Esophagus (tissue), 2 donors: ENCODE results near the gene VAT1. TPM values are rescaled to one million over a fixed set of nuclear protein-coding genes. Genes with fewer than 3 reads are reported as not detected.
"Not testable (repeated sequence)": the region's sequence is repeated elsewhere in the genome, so short reads cannot be mapped to it uniquely, and the experiment has no call there.

ENCODE experiments used
- H3K27ac ChIP-seq, 2 donors: one replicate each; pipeline ENCODE4 v1.5.1; 2013; ENCODE audit warnings: low read depth in 2 of 2, mild to moderate bottlenecking in 2 of 2, inconsistent platforms in 1 of 2, low read length in 1 of 2, moderate library complexity in 1 of 2
- H3K27me3 ChIP-seq, 2 donors: one replicate each; pipeline ENCODE4 v1.6.1; 2013; ENCODE audit warnings: low read length in 2 of 2, control low read depth in 1 of 2, mild to moderate bottlenecking in 1 of 2; ENCODE audit not compliant: insufficient read depth in 2 of 2, control insufficient read depth in 1 of 2
- H3K36me3 ChIP-seq, 2 donors: one replicate each; pipeline ENCODE4 v1.6.1; 2013; ENCODE audit warnings: low read length in 1 of 2; ENCODE audit not compliant: control insufficient read depth in 2 of 2, insufficient read depth in 2 of 2
- H3K4me1 ChIP-seq, 2 donors: one replicate each; pipeline ENCODE4 v1.6.1; 2013; ENCODE audit warnings: low read length in 1 of 2; ENCODE audit not compliant: control insufficient read depth in 2 of 2, insufficient read depth in 2 of 2
- H3K4me3 ChIP-seq, 2 donors: one replicate each; pipeline ENCODE4 v1.5.1; 2013; ENCODE audit warnings: low read length in 2 of 2, mild to moderate bottlenecking in 2 of 2, low read depth in 1 of 2, moderate library complexity in 1 of 2
- H3K9me3 ChIP-seq, 2 donors: one replicate each; pipeline ENCODE4 v1.6.1; 2013; ENCODE audit warnings: mild to moderate bottlenecking in 2 of 2, low read depth in 1 of 2, low read length in 1 of 2, moderate library complexity in 1 of 2; ENCODE audit not compliant: control insufficient read depth in 2 of 2, insufficient read depth in 1 of 2
- WGBS, 2 donors: extraction: QIAGEN DNeasy Blood & Tissue Kit; methylation state at CpG; one replicate each; pipeline ENCODE4 v1.1.7; 2013; 5-methylcytosine and 5-hydroxymethylcytosine counted together
- polyA plus RNA-seq, 2 donors: library from polyadenylated mRNA; stranded (reverse); fragments of 200-250 nt; gene quantifications; one replicate each; pipeline ENCODE4 v1.2.3, GENCODE V29; 2013
- donor health status: healthy with polysubstance abuse.
- donor health status: Bipolar disorder and iron deficiency.

VAT1 gene
- polyA plus RNA-seq, 2 donors: 97.6 to 103 TPM

GRCh38 chr17:42979511-42980273, 42.5 kb downstream of the VAT1 start, which contains the start of gene PTGES3L:
Gene PTGES3L, minus strand, starts transcription at chr17:42980080. Its CDS starts 27 bp downstream, at chr17:42980053.
- Histone ChIP-seq H3K4me1 (peaks cover 0 to 4% of the 10 kb centered on the region in 2 donors), H3K27me3 (no peaks in the 10 kb centered on the region), H3K4me3 (peak within 1 kb of the TSS; percentile 75 to 97), H3K9me3 (no peaks in the 10 kb centered on the region), H3K27ac (peak within 1 kb of the TSS; percentile 87 to 93), H3K36me3 (no peaks in the 10 kb centered on the region)
- 32 to 33% methylated on average over 21 of the region's 21 CpGs for WGBS, 2 donors

- not testable (repeated sequence) for H3K9me3 ChIP-seq, H3K4me3 ChIP-seq, H3K4me1 ChIP-seq, H3K27ac ChIP-seq, H3K27me3 ChIP-seq, H3K36me3 ChIP-seq
- WGBS, 2 donors: 91% methylated on average over 16 of the region's 16 CpGs
Measured at GRCh38 chr17:42975701-42976100, 46.5 kb downstream of the VAT1 start.

GRCh38 chr17:42975265-42975664, 46.9 kb downstream of the VAT1 start:
- 45 to 49% methylated on average over 2 of the region's 2 CpGs for WGBS, 2 donors
- H3K9me3 ChIP-seq: no peaks in the 10 kb centered on the region
- H3K4me3 ChIP-seq: no peak overlapping the region
- peaks cover 0 to 4% of the 10 kb centered on the region in 2 donors for H3K4me1 ChIP-seq
- H3K36me3 ChIP-seq: no peaks in the 10 kb centered on the region
- H3K27me3 ChIP-seq: no peaks in the 10 kb centered on the region
- H3K27ac ChIP-seq: no peak overlapping the region

DNA sequence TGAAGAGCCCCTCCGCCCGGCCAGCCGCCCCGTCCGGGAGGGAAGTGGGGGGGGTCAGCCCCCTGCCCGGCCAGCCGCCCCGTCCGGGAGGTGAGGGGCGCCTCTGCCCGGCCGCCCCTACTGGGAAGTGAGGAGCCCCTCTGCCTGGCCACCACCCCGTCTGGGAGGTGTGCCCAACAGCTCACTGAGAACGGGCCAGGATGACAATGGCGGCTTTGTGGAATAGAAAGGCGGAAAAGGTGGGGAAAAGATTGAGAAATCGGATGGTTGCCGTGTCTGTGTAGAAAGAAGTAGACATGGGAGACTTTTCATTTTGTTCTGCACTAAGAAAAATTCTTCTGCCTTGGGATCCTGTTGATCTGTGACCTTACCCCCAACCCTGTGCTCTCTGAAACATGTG, 48.9 kb downstream of the VAT1 start:
- not testable (repeated sequence) for H3K4me3 ChIP-seq, H3K36me3 ChIP-seq, H3K27me3 ChIP-seq, H3K27ac ChIP-seq, H3K4me1 ChIP-seq, H3K9me3 ChIP-seq
- 79 to 83% methylated on average over 4 to 11 of the region's 18 CpGs for WGBS, 2 donors

- Histone ChIP-seq H3K9me3 (no peaks in the 10 kb centered on the region), H3K4me1 (no peaks in the 10 kb centered on the region), H3K36me3 (no peaks in the 10 kb centered on the region), H3K27ac (no peak overlapping the region), H3K4me3 (no peak overlapping the region), H3K27me3 (no peaks in the 10 kb centered on the region)
- 88 to 92% methylated on average over 5 of the region's 5 CpGs for WGBS, 2 donors
Measured at GRCh38 chr17:42971589-42971988, 50.6 kb downstream of the VAT1 start.

DNA sequence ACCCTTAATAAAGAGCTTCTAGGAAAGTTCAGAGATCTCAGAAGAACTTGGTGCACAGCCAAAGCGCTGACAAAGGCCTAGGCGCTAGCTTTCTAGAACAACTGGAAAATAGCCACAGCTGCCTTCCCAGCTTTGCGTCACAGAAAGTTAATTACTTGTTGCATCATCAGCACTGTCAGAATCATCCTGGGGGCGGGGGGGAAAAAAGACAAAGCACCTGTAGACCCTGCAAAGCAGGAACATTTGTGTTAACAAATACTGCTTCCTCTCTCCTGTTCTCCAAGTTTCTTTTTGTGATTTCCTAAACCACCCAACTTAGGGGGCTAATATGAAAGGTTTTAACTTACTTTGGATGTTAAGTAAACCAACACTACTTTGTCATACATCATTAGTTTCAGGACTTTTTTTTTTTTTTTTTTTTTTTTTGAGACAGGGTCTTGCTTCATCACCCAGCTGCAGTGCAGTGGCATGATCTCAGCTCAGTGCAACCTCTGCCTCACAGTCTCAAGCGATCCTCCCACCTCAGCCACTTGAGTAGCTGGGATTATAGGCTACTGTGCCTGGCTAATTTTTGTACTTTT, 53.1 kb downstream of the VAT1 start:
- 45 to 46% methylated on average over 5 of the region's 5 CpGs for WGBS, 2 donors
- Histone ChIP-seq H3K27me3 (no peaks in the 10 kb centered on the region), H3K4me1 (no peaks in the 10 kb centered on the region), H3K9me3 (no peaks in the 10 kb centered on the region), H3K4me3 (no peak overlapping the region), H3K27ac (no peak overlapping the region), H3K36me3 (no peaks in the 10 kb centered on the region)

GRCh38 chr17:42967925-42968324, 54.3 kb downstream of the VAT1 start:
- no peaks in the 10 kb centered on the region for H3K36me3 ChIP-seq
- 67 to 73% methylated on average over 1 of the region's 1 CpG for WGBS, 2 donors
- H3K9me3 ChIP-seq: no peaks in the 10 kb centered on the region
- H3K27me3 ChIP-seq: no peaks in the 10 kb centered on the region
- no peak overlapping the region for H3K27ac ChIP-seq
- no peaks in the 10 kb centered on the region for H3K4me1 ChIP-seq
- no peak overlapping the region for H3K4me3 ChIP-seq

Other genes with a start within 250 kb of the VAT1 start
- gene VPS25, start 248.9 kb downstream of the VAT1 start, polyA plus RNA-seq: 100 to 1,000 TPM in 1 of 2 donors, 10 to 100 TPM in 1; 42.8 to 123 TPM
- gene WNK4, start 241.8 kb downstream of the VAT1 start, polyA plus RNA-seq: 10 to 100 TPM in 1 of 2 donors, 1 to 10 TPM in 1; 6.7 to 12.8 TPM
- gene COA3, start 223.7 kb downstream of the VAT1 start, polyA plus RNA-seq: 100 to 1,000 TPM in 1 of 2 donors, 10 to 100 TPM in 1; 89.9 to 185 TPM
- under 1 TPM; 0.18 TPM for gene CNTD1, start 223.5 kb downstream of the VAT1 start, polyA plus RNA-seq
- 10 to 100 TPM; 29.1 to 53.9 TPM for gene BECN1, start 198.1 kb downstream of the VAT1 start, polyA plus RNA-seq
- gene PSME3, start 189.0 kb downstream of the VAT1 start, polyA plus RNA-seq: 10 to 100 TPM; 24.8 to 69.3 TPM
- under 1 TPM; 0.24 to 0.86 TPM for gene AOC2, start 177.8 kb downstream of the VAT1 start, polyA plus RNA-seq
- 10 to 100 TPM in 1 of 2 donors, 1 to 10 TPM in 1; 9.7 to 25.3 TPM for gene AOC3, start 171.2 kb downstream of the VAT1 start, polyA plus RNA-seq
- not detected for gene G6PC1, start 121.6 kb downstream of the VAT1 start, polyA plus RNA-seq
- gene AARSD1, start 57.9 kb downstream of the VAT1 start, polyA plus RNA-seq: 10 to 100 TPM; 36.0 to 47.8 TPM
- under 1 TPM; 0.65 to 0.94 TPM for gene PTGES3L, start 42.3 kb downstream of the VAT1 start, polyA plus RNA-seq
- gene RUNDC1, start 41.8 kb downstream of the VAT1 start, polyA plus RNA-seq: 1 to 10 TPM; 5.2 to 5.7 TPM
- gene RPL27, start 24.0 kb downstream of the VAT1 start, polyA plus RNA-seq: 1,000 to 10,000 TPM; 2,102 to 2,622 TPM
- 1 to 10 TPM; 7.4 to 9.0 TPM for gene IFI35, start 15.6 kb downstream of the VAT1 start, polyA plus RNA-seq
- gene RND2, start 2.8 kb upstream of the VAT1 start, polyA plus RNA-seq: under 1 TPM; 0.53 to 0.54 TPM
- gene BRCA1, start 103.0 kb upstream of the VAT1 start, polyA plus RNA-seq: 1 to 10 TPM; 3.7 to 3.8 TPM
- 10 to 100 TPM; 25.2 to 26.1 TPM for gene NBR1, start 148.8 kb upstream of the VAT1 start, polyA plus RNA-seq
- 1 to 10 TPM in 1 of 2 donors, under 1 TPM in 1; 0.49 to 2.3 TPM for gene TMEM106A, start 189.5 kb upstream of the VAT1 start, polyA plus RNA-seq
- gene CCDC200, start 206.2 kb upstream of the VAT1 start, polyA plus RNA-seq: not detected
- not detected for gene RNU2-1, start 211.6 kb upstream of the VAT1 start, polyA plus RNA-seq